HG03097 (cell line): ENCODE measurements around the gene IFNL4.
"Not testable (repeated sequence)": the region's sequence is repeated elsewhere in the genome, so short reads cannot be mapped to it uniquely, and the experiment has no call there.

ENCODE experiments used
- ATAC-seq: cut with Tn5 transposase; IDR thresholded peaks from one replicate; pipeline ENCODE4 v1.9.1; 2021; ENCODE audit not compliant: unreplicated experiment, low FRiP score

Gene IFNL4

GRCh38 chr19:39261704-39262103 lies 13.0 kb upstream of the IFNL4 start:
- ATAC-seq, result no peak

- ATAC-seq, result no peak
These were observed 8.6 kb upstream of the IFNL4 start for GRCh38 chr19:39257227-39257626.

DNA sequence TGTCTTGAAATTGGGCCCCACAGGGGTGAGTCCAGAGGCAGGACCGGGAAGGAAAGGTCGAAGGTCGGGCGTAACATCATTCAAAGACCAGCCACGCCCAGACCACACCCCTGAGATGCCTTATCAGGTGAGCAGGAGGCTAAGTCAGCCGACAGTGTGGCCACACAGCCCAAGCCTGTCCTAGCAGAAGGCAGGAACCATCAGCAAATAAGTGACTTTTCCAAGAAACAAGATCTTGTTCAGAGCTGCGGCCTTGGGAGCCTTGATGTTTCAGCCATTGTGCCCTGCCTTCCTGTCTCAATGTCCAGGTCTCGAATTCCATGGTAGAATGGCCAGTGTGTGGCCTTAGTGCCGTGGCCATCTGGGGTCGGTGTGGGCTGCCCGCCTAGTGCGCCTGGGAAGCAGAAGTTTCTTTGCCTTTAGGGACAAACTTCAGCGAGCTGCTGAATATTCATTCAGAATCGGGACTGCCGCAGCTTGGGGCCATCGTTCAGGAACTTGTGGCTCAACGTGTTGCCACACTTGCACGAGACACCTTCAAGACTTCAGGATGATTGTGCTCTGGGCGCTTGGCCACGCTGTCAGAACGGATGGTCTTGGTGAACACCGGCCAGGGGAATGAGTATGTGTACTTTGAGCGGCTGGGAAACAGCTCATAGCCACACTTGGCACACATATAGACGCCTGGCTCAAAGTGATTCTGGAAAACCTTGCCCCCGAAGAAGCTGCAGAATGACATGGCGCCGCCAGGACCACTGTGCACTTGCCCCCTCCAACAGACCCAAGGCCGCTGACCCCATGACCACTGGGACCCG lies 6.1 kb upstream of the IFNL4 start:
- ATAC-seq, result no peak

- ATAC-seq, result no peak
These were observed 4.9 kb upstream of the IFNL4 start for GRCh38 chr19:39253374-39254149.

GRCh38 chr19:39252458-39252857 lies 3.8 kb upstream of the IFNL4 start:
- ATAC-seq, result no peak

- ATAC-seq, result no peak
These were observed 3.2 kb upstream of the IFNL4 start for GRCh38 chr19:39251846-39252245.

DNA sequence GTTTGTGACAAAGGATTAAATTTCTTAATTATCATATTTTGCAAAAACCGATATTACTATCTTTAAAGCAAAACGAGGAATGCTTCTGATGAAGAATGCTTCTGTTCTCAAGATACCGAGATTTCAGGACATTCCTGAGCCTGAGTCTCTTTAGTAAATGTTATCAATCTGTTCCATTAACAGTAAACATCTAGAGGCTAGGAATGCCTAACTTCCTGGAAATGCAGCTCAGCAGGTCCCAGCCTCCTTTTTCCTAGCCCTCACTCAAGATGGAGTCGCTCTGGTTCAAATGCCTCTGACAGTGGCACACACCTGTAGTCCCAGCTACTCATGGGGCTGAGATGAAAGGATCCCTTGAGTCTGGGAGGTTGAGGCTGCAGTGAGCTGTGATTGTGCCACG lies 2.4 kb upstream of the IFNL4 start:
- ATAC-seq, result no peak

- ATAC-seq, result no peak
These were observed 673 bp downstream of the IFNL4 start for GRCh38 chr19:39247701-39248664.

DNA sequence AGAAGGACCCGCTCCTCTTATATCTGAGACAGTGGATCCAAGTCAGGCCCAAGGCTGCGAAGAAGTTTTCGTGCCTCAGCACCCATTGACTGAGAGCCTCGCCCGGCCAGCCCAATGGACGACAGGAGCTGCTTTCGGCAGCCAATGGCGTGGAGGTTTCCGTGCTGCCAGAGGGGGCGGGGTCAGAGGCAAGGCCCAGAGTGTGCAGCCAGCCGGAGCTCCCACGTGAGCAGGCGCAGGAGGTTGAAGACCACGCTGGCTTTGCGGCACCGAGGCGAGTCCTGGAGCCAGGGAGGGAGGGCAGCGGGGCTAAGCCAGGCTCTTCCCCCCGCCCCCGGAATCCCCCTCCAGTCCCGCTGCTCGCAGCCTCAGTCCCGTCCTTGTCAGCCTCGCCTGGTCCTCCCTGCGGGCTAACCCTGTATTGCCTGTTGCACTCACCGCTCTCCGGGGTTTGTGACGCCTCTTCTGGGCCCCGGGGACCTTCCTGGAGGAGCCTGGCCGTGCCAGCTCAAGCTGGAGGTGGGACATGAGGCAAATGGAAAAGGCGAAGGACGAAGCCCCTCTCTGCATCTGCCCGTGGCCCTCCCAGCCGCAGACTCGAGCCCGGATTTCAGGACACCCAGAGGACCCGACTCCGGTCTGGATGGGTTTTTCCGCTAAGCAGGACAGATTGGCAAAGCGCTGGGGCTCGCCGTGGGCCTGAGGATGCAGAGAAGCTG lies 1.5 kb downstream of the IFNL4 start:
- no peak for ATAC-seq

- not testable (repeated sequence) for ATAC-seq
These were observed 3.5 kb downstream of the IFNL4 start for GRCh38 chr19:39245166-39245565.

DNA sequence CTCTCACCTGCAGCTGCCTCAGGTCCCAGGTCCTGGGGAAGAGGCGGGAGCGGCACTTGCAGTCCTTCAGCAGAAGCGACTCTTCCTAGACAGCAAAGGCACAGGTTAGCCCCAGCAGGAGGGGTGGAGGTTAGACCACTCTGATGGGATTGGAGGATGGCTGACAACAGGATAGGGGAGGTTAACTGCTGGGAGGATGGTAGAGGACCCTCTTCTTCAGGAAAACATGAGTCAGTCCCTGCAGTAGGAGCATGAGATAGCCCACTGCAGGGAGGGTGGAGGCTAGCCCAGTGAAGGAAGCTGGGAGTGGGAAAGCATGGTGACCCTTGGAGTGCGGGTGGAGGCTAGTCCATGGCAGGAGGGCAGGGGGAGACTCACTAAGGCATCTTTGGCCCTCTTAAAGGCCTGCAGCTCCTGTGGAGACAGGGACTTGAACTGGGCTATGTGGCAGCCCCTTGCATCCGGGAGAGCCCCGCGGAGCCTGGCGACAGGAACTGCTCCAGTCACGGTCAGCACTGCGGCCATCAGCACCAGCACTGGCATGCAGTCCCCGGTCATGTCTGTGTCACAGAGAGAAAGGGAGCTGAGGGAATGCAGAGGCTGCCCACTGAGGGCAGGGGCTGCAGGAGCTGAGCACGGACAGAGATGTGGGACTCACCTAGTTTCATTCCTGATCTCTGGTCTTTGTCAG lies 4.1 kb downstream of the IFNL4 start, which contains the start of gene IFNL3:
Gene IFNL3 (minus strand): TSS at position 597 of the 691 bp plus-strand sequence. CDS start 39 bp downstream, at position 558.
- not testable (repeated sequence) for ATAC-seq

DNA sequence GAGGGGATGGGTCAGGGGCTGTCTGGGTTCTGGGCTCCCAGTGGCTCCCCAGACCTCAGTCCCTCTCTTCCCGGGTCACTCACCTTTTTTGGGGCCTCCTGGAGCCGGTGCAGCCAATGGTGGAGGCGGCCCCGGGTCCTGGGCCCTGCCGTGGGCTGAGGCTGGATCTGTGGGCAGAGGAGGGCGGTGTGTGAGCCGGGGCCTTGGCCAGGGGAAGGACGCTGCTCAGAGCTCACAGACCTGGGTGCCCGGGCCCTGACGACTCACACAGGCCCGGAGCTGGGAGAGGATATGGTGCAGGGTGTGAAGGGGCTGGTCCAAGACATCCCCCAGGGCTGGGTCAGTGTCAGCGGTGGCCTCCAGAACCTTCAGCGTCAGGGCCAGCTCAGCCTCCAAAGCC lies 4.9 kb downstream of the IFNL4 start:
- not testable (repeated sequence) for ATAC-seq

- no peak for ATAC-seq
These were observed 8.2 kb downstream of the IFNL4 start for GRCh38 chr19:39240421-39240820.

- ATAC-seq, result no peak
These were observed 9.7 kb downstream of the IFNL4 start for GRCh38 chr19:39238944-39239343.

- ATAC-seq, result no peak
These were observed 10.4 kb downstream of the IFNL4 start for GRCh38 chr19:39238209-39238608.

DNA sequence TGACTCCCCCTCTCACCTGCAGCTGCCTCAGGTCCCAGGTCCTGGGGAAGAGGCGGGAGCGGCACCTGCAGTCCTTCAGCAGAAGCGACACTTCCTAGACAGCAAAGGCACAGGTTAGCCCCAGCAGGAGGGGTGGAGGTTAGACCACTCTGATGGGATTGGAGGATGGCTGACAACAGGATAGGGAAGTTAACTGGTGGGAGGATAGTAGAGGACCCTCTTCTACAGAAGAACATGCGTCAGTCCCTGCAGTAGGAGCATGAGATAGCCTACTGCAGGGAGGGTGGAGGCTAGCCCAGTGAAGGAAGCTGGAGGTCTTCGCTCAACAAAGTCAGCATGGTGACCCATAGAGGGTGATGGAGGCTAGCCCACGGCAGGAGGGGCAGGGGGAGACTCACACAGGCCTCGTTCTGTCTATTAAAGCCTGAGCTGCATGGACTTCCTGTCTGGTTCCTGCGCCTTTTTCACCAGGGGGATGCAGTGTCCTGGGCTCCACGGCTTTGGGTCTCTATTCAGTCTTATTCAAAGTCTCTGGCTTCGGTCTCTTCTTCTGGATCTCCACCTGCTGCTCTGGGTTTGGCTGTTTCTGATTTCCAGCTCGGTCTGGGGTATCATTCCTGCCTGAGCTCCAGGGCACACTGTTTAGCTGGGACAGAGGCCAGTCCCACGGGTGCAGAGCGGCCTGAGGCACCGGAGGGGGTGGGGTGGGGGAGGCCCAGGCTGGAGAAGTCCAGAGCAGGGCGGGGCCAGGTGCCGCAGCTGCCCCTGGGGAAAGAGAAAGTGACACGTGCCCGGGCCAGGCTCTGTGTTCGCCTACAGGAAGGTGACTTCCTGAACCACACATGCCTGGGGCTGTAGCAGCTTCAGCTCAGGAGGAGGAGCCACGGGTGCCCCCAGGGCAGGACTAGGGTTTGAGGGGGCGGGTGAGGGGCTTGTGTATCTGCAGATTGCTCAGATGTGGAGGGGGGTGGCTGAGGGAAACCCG lies 11.2 kb downstream of the IFNL4 start:
- no peak for ATAC-seq

- ATAC-seq, result no peak
These were observed 12.1 kb downstream of the IFNL4 start for GRCh38 chr19:39236527-39236926.

- no peak for ATAC-seq
These were observed 15.9 kb downstream of the IFNL4 start for GRCh38 chr19:39232708-39233107.
